ENCODE results near the gene SMYD3. TPM values are rescaled to one million over a fixed set of nuclear protein-coding genes. Genes with fewer than 3 reads are reported as not detected.

The SMYD3 gene
- total and polyA plus RNA-seq, 4 donors, result 10.5 to 40.1 (median 32.5) TPM

DNA sequence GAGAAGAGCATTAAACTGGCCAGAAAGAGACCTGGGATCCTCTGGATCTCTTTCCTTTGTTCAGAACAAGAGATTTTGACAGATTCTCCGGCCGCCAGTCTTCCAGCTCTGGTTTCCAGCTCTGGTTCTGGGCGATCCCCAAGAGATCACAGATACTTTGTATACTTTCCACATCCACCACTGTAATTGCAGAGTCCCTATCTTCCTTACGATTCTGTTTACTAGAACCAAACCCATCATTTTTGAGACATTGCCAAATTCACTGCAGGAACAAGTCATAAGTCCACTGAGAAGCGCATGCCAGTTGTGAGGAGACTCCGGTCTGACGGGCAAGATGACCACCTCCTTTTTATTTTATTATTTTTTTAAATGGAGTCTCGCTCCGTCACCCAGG lies 505.2 kb downstream of the SMYD3 start:
- Histone ChIP-seq H3K27ac (ENCODE audit: low read depth in 1 of 2, low read length in 1 of 2) (no peak overlapping the region), H3K4me3 (no peak overlapping the region), H3K36me3 (ENCODE audit: control insufficient read depth in 4 of 4, insufficient read depth in 4 of 4, low read length in 4 of 4) (no peaks in the 10 kb centered on the region), H3K9me3 (ENCODE audit: control insufficient read depth in 4 of 4, insufficient read depth in 3 of 4, low read length in 3 of 4) (no peaks in the 10 kb centered on the region), H3K4me1 (ENCODE audit: control insufficient read depth in 5 of 5, insufficient read depth in 5 of 5, low read length in 5 of 5) (peaks cover 0 to 5% (median 3%) of the 10 kb centered on the region in 5 donors), H3K9ac (ENCODE audit: insufficient read depth in 1 of 2, low read length in 2 of 2) (no peak overlapping the region), H3K27me3 (ENCODE audit: control insufficient read depth in 3 of 3, insufficient read depth in 3 of 3, low read length in 2 of 3) (no peaks in the 10 kb centered on the region)
- ATAC-seq (ENCODE audit: insufficient read depth, low FRiP score), result no peak
- 81 to 86% methylated on average over 9 of the region's 9 CpGs for WGBS, 2 donors
- DNase-seq, result peak; percentile 41 to 77 (median 70)
- no peak for TF ChIP-seq CTCF (IDR thresholded peaks at IDR 0.05; ENCODE audit: control extremely low read depth, extremely low read depth)

GRCh38 chr1:246001142-246001836 lies 505.8 kb downstream of the SMYD3 start:
- Histone ChIP-seq H3K9ac (ENCODE audit: insufficient read depth in 1 of 2, low read length in 2 of 2) (no peak overlapping the region), H3K4me3 (no peak overlapping the region), H3K4me1 (ENCODE audit: control insufficient read depth in 5 of 5, insufficient read depth in 5 of 5, low read length in 5 of 5) (peaks cover 0 to 5% (median 3%) of the 10 kb centered on the region in 5 donors), H3K36me3 (ENCODE audit: control insufficient read depth in 4 of 4, insufficient read depth in 4 of 4, low read length in 4 of 4) (no peaks in the 10 kb centered on the region), H3K27ac (ENCODE audit: low read depth in 1 of 2, low read length in 1 of 2) (no peak overlapping the region), H3K9me3 (ENCODE audit: control insufficient read depth in 4 of 4, insufficient read depth in 3 of 4, low read length in 3 of 4) (no peaks in the 10 kb centered on the region), H3K27me3 (ENCODE audit: control insufficient read depth in 3 of 3, insufficient read depth in 3 of 3, low read length in 2 of 3) (no peaks in the 10 kb centered on the region)
- TF ChIP-seq CTCF (IDR thresholded peaks at IDR 0.05; ENCODE audit: control extremely low read depth, extremely low read depth), result no peak
- WGBS, 2 donors, result 88 to 90% methylated on average over 9 of the region's 9 CpGs
- ATAC-seq (ENCODE audit: insufficient read depth, low FRiP score) (no peak), DNase-seq (peak; percentile 41 to 74 (median 63))

- DNase-seq, result no peak
- H3K27ac ChIP-seq (ENCODE audit: low read depth in 1 of 2, low read length in 1 of 2), result no peak overlapping the region
- no peaks in the 10 kb centered on the region for H3K36me3 ChIP-seq (ENCODE audit: control insufficient read depth in 4 of 4, insufficient read depth in 4 of 4, low read length in 4 of 4)
- WGBS, 2 donors, result 95 to 96% methylated on average over 5 of the region's 5 CpGs
- no peaks in the 10 kb centered on the region for H3K27me3 ChIP-seq (ENCODE audit: control insufficient read depth in 3 of 3, insufficient read depth in 3 of 3, low read length in 2 of 3)
- H3K4me3 ChIP-seq, result no peak overlapping the region
- TF ChIP-seq CTCF (IDR thresholded peaks at IDR 0.05; ENCODE audit: control extremely low read depth, extremely low read depth), result no peak
- H3K9me3 ChIP-seq (ENCODE audit: control insufficient read depth in 4 of 4, insufficient read depth in 3 of 4, low read length in 3 of 4), result no peaks in the 10 kb centered on the region
- no peak for ATAC-seq (ENCODE audit: insufficient read depth, low FRiP score)
- H3K9ac ChIP-seq (ENCODE audit: insufficient read depth in 1 of 2, low read length in 2 of 2), result no peak overlapping the region
- H3K4me1 ChIP-seq (ENCODE audit: control insufficient read depth in 5 of 5, insufficient read depth in 5 of 5, low read length in 5 of 5), result peaks cover 0 to 5% (median 3%) of the 10 kb centered on the region in 5 donors
These were observed 506.5 kb downstream of the SMYD3 start for GRCh38 chr1:246000638-246001015.
